ENCODE results near the gene MDGA2.
"Not testable (repeated sequence)": the region's sequence is repeated elsewhere in the genome, so short reads cannot be mapped to it uniquely, and the experiment has no call there.

The MDGA2 gene

DNA sequence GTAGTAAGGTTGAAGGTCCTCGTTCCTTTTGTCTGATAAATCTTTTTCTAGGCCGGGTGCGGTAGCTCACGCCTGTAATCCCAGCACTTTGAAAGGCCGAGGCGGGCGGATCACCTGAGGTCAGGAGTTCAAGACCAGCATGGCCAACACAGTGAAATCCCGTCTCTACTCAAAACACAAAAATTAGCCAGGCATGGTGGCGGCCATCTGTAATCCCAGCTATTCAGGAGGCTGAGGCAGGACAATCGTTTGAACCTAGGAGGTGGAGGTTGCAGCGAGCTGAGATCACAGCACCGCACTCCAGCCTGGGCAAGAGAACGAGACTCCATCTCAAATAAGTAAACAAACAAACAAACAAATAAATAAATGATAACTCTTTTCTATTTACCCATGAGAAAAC lies 51.3 kb downstream of the MDGA2 start:
- in situ Hi-C loops (cut with MboI; ENCODE audit: low sequenced_read_pairs), result not testable (repeated sequence)

DNA sequence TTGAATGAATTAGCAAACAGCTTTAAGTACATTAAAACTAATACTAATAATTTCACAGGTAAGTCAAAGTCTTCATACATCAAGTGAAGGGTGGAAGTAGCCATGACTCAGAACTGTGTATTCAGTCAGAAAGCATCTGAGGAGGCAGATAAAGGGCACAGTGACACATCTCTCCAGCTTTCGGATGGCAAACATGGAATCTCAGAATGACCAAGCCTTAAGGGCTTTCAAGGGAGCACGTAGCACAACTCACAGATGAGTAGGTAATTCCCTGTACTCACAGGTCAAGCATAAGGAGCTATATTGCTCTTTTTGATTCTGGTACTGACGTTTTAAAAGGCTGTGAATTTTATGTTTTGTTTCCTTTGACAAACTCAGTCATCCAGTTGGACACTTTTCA lies 56.0 kb downstream of the MDGA2 start:
- in situ Hi-C loops (cut with MboI; ENCODE audit: low sequenced_read_pairs), result no loop called here

DNA sequence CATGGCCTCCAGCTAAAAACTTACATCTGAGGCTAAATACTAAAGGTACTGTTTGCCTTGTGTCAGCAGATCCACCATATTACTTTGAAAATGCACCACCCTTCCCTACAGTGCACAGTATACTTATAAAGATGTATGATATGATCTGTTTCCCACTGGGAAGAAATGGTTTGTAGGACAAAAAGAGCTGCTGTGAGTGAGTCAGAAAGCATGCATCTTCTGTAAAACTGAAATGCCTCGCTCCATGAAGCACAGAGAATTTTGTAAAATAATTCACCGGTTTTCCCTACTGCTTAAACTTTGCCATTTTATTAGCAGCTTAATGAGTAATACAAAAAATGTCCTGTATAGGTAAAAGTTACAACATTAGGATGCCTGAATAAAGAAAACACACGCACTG lies 68.8 kb downstream of the MDGA2 start:
- in situ Hi-C loops (cut with MboI; ENCODE audit: low sequenced_read_pairs), result no loop called here

GRCh38 chr14:47596860-47597259 lies 78.5 kb downstream of the MDGA2 start:
- in situ Hi-C loops (cut with MboI; ENCODE audit: low sequenced_read_pairs), result no loop called here

- in situ Hi-C loops (cut with MboI; ENCODE audit: low sequenced_read_pairs), result no loop called here
Measured at GRCh38 chr14:47596232-47596631, 79.2 kb downstream of the MDGA2 start.

GRCh38 chr14:47595552-47595951 lies 79.9 kb downstream of the MDGA2 start:
- in situ Hi-C loops (cut with MboI; ENCODE audit: low sequenced_read_pairs), result no loop called here

- in situ Hi-C loops (cut with MboI; ENCODE audit: low sequenced_read_pairs), result no loop called here
Measured at GRCh38 chr14:47590767-47591495, 84.5 kb downstream of the MDGA2 start.

- in situ Hi-C loops (cut with MboI; ENCODE audit: low sequenced_read_pairs), result no loop called here
Measured at GRCh38 chr14:47585447-47585846, 90.0 kb downstream of the MDGA2 start.

DNA sequence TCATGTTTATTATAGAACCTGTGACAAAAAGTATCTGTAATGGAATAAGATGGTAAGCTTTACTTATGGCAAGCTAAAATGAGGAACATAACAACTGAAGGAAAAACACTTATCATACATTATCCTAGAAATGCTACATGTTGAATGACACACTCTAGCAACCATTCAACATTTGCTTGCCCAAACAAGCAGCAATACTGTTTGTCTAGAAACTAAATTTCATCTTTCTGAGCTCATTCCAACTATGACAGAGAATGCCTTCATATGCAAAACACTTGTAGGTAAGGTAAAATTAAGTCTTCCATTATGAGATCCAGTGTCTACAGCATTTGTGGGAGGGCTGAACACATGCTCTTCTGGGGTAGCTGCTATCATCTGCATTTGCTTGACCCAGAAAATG lies 108.1 kb downstream of the MDGA2 start:
- in situ Hi-C loops (cut with MboI; ENCODE audit: low sequenced_read_pairs), result no loop called here

DNA sequence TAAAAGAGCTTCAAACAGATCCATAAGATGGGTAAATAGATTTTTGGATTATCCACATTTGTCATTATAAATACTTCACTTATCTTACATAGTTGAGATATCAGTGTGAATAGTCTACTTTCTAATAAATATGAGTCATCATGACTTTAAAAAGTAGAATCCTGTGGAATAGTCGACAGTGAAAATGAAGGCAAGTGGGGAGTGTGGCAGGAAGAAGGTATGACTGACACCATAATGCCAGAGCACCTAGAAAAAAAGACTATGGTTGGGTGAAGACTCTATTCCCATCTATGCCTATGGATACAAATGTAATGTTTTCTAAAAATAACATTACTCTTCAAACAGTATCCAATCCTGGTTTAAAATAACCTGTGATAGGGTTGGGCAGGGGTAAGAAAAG lies 117.5 kb downstream of the MDGA2 start:
- in situ Hi-C loops (cut with MboI; ENCODE audit: low sequenced_read_pairs), result no loop called here

DNA sequence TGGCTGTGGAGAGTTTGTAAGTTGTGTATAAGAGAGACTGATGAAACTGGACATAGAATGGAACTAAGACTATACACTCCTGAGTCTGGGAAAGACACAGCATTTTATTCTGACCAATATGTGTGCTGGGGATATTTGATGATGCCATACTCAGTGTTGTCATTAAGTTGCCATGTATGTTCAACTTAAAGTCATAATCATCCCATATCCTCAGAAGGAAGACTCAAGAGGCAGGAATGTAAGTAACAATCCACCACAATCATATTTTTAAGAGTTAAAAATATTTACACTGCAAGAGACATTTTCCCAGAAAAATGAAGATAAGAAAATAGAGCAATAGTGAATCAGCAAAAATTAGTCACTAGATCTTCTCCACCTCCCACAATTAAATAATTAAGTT lies 120.1 kb downstream of the MDGA2 start:
- in situ Hi-C loops (cut with MboI; ENCODE audit: low sequenced_read_pairs), result no loop called here

- in situ Hi-C loops (cut with MboI; ENCODE audit: low sequenced_read_pairs), result no loop called here
Measured at GRCh38 chr14:47549886-47550285, 125.5 kb downstream of the MDGA2 start.

- in situ Hi-C loops (cut with MboI; ENCODE audit: low sequenced_read_pairs), result no loop called here
Measured at GRCh38 chr14:47543459-47543858, 131.9 kb downstream of the MDGA2 start.

DNA sequence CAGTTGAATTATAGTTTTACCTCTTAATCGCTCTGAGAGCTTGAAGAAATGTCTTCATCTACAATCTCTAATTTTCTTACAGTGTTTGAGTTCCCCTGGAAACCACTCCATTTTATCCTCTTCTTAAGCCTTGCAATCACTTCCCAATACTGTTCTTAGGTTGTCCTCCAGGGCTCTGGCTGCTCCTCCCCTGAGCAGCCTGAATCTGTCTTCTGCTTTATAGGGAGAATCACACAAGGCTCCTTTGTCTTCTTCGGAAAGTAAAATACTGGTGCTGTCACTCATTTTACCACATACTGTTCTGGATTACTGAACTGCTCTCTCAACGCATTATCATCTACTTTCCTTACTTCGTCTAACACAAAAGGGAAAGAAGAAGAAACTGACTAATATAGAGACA lies 133.7 kb downstream of the MDGA2 start:
- in situ Hi-C loops (cut with MboI; ENCODE audit: low sequenced_read_pairs), result no loop called here

GRCh38 chr14:47539031-47539461 lies 136.4 kb downstream of the MDGA2 start:
- in situ Hi-C loops (cut with MboI; ENCODE audit: low sequenced_read_pairs), result no loop called here

GRCh38 chr14:47536341-47536740 lies 139.1 kb downstream of the MDGA2 start:
- in situ Hi-C loops (cut with MboI; ENCODE audit: low sequenced_read_pairs), result no loop called here

- in situ Hi-C loops (cut with MboI; ENCODE audit: low sequenced_read_pairs), result no loop called here
Measured at GRCh38 chr14:47526591-47527244, 148.7 kb downstream of the MDGA2 start.

DNA sequence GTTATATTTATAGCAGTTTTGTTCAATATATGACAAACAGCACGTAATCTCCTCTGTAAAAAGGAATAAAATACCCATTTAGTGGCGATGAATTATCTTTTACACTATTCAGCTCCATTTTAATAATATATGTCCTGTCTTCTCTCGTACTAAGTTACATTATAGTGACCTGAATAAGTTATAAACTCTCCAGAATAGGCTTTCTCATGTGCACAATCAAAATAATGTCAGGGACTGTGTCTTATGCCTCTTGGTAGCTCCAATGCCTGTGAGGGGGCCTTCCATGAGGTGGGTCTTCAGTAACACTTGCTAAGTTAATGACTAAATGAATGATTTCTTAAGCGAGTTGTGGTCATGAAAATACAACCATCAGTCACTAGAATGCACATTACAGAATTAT lies 150.9 kb downstream of the MDGA2 start:
- in situ Hi-C loops (cut with MboI; ENCODE audit: low sequenced_read_pairs), result no loop called here

GRCh38 chr14:47520382-47520781 lies 155.0 kb downstream of the MDGA2 start:
- in situ Hi-C loops (cut with MboI; ENCODE audit: low sequenced_read_pairs), result no loop called here

DNA sequence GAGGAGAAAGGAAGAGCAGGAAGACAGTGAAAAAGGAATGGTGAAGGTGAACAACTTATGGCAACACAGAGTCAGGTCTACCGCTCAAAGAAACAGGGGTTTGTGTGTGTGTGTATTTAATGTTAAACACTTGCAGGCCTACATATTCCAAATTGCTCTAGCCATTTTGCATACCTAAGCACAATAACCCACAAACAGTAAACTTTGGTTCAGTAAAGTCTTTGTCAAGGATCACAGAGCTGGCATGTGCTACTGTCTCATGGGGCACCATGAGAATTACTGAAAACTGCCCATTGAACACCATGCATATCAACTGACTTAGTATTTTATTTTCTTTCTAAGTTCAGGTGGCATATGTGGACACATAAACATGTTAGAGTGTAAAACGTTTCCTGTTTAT lies 163.6 kb downstream of the MDGA2 start:
- in situ Hi-C loops (cut with MboI; ENCODE audit: low sequenced_read_pairs), result no loop called here

DNA sequence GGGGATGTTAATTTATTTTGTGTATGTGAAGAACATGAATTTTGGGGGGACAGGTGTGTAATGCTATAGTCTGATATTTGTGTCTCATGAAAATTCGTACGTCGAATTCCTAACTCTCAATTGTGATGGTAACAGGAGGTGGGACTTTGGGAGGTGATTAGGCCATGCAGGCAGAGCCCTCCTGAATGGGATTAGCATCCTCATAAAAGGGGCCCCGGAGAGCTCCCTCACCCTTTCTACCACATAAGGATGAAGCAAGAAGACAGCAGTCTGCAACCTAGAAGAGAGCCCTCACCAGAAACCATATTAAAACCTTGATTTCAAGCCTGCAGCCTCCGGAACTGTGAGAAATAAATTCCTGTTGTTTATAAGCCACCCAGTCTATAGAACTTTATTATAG lies 165.4 kb downstream of the MDGA2 start:
- in situ Hi-C loops (cut with MboI; ENCODE audit: low sequenced_read_pairs), result no loop called here

GRCh38 chr14:47507861-47508260 lies 167.5 kb downstream of the MDGA2 start:
- in situ Hi-C loops (cut with MboI; ENCODE audit: low sequenced_read_pairs), result no loop called here

- in situ Hi-C loops (cut with MboI; ENCODE audit: low sequenced_read_pairs), result no loop called here
Measured at GRCh38 chr14:47500369-47500768, 175.0 kb downstream of the MDGA2 start.
